ENCODE data around the gene MMP14. TPM values are rescaled to one million over a fixed set of nuclear protein-coding genes. Genes with fewer than 3 reads are reported as not detected.
"Not testable (repeated sequence)": the region's sequence is repeated elsewhere in the genome, so short reads cannot be mapped to it uniquely, and the experiment has no call there.

The MMP14 gene
- total RNA-seq = 10 to 100 TPM; 59.1 to 82.8 TPM

DNA sequence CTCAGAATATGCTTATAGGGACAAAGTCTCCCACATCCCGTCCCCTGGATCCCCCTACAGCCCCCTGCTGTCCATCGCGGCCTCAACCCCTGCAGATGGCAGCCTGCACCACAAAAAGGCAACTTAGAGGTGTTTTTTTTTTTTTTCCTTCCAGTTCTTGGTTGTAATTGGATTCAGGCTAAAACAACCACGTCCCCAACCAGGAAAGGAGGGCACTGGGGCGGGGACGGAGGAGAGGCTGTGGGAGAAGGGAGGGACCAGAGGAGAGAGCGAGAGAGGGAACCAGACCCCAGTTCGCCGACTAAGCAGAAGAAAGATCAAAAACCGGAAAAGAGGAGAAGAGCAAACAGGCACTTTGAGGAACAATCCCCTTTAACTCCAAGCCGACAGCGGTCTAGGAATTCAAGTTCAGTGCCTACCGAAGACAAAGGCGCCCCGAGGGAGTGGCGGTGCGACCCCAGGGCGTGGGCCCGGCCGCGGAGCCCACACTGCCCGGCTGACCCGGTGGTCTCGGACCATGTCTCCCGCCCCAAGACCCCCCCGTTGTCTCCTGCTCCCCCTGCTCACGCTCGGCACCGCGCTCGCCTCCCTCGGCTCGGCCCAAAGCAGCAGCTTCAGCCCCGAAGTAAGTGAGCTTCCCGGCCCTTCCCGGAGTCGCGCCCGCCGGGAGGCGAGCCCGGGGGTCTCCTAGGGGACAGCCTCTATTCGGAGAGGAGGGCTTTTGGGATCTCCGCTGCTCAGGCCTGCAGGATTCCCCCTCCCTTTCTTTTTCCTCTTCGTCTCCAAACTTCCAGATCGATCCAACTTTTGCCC, at the start of gene MMP14:
MMP14 (plus strand) TSS at position 285 of the 813 bp plus-strand sequence; CDS start at position 518, 233 bp downstream.
- TF ChIP-seq CTCF (IDR thresholded peaks at IDR 0.05) = no peak
- Histone ChIP-seq H3K4me1 (peaks cover 3% of the 10 kb centered on the region), H3K4me3 (peak within 1 kb of the TSS; percentile 76), H3K27ac (peak within 1 kb of the TSS; percentile 87), H3K27me3 (no peaks in the 10 kb centered on the region), H3K36me3 (peaks cover 3% of the 10 kb centered on the region), H3K9ac (ENCODE audit: low read depth in 2 of 2, low read length in 2 of 2) (peak within 1 kb of the TSS; percentile 94 to 96), H3K9me3 (no peaks in the 10 kb centered on the region)
- peak; percentile 84 for DNase-seq
- intact Hi-C loops (cut with DNase I) = no loop called here

DNA sequence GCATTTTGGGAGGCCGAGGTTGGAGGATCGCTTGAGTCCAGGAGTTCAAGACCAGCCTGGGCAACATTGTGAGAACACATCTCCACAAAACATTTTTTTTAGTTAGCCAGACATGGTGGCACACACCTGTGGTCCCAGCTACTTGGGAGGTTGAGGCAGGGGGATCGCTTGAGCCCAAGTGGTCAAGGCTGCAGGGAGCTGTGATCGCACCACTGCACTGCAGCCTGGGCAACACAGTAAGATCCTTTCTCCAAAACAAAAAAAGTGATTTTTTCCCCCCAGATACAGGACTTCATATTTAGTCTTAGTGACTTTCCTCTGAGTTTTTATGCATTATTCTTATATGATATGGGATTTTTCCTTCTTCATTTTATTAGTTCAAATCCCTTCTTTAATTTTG, 49.7 kb upstream of the MMP14 start:
- Histone ChIP-seq H3K9ac (ENCODE audit: low read depth in 2 of 2, low read length in 2 of 2) (no peak overlapping the region), H3K36me3 (no peaks in the 10 kb centered on the region), H3K9me3 (no peaks in the 10 kb centered on the region), H3K4me3 (no peak overlapping the region), H3K4me1 (no peaks in the 10 kb centered on the region), H3K27ac (no peak overlapping the region), H3K27me3 (no peaks in the 10 kb centered on the region)
- no peak for DNase-seq
- TF ChIP-seq CTCF (IDR thresholded peaks at IDR 0.05) = no peak
- intact Hi-C loops (cut with DNase I) = no loop called here

- no peaks in the 10 kb centered on the region for H3K36me3 ChIP-seq
- no peak for TF ChIP-seq CTCF (IDR thresholded peaks at IDR 0.05)
- H3K4me3 ChIP-seq = no peak overlapping the region
- no peaks in the 10 kb centered on the region for H3K9me3 ChIP-seq
- H3K27ac ChIP-seq = no peak overlapping the region
- no peak overlapping the region for H3K9ac ChIP-seq (ENCODE audit: low read depth in 2 of 2, low read length in 2 of 2)
- H3K4me1 ChIP-seq = no peaks in the 10 kb centered on the region
- intact Hi-C loops (cut with DNase I) = no loop called here
- DNase-seq = no peak
- no peaks in the 10 kb centered on the region for H3K27me3 ChIP-seq
Observed at GRCh38 chr14:22791301-22791700, 45.1 kb upstream of the MMP14 start.

DNA sequence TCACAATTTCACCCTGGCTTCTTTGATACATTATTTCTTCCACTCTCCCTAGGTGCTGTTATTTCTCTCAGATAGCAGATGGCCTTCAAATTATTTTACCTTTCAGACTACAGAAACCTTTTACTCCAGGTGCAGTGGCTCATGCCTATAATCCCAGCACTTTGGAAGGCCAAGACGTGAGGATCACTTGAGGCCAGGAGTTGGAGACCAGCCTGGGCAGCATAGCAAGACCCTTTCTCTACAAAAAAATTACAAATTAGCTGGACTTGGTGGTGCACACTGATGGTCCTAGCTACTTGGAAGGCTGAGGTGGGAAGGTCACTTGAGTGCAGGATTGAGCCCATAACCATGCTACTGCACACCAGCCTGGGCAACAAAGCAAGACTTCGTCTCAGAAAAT, 44.2 kb upstream of the MMP14 start:
- Histone ChIP-seq H3K36me3 (no peaks in the 10 kb centered on the region), H3K4me1 (no peaks in the 10 kb centered on the region), H3K9ac (ENCODE audit: low read depth in 2 of 2, low read length in 2 of 2) (no peak overlapping the region), H3K27me3 (no peaks in the 10 kb centered on the region), H3K4me3 (no peak overlapping the region), H3K9me3 (no peaks in the 10 kb centered on the region), H3K27ac (no peak overlapping the region)
- intact Hi-C loops (cut with DNase I) = no loop called here
- no peak for DNase-seq
- TF ChIP-seq CTCF (IDR thresholded peaks at IDR 0.05) = no peak

DNA sequence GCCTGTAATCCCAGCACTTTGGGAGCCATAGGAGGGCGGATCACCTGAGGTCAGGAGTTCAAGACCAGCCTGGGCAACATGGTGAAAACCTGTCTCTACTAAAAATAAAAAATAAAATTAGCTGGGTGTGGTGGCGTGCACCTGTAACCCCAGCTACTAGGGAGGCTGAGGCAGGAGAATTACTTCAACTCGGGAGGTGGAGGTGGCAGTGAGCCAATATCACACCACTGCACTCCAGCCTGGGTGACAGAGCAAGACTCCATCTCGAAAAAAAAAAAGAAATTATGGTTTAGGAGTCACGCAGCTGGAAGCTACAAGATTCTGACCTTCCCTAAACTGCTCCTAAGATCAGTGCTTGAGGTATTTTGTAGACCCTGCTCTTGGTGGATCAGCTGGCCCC, 42.8 kb upstream of the MMP14 start:
- H3K27me3 ChIP-seq; H3K9me3 ChIP-seq; H3K9ac ChIP-seq (ENCODE audit: low read depth in 2 of 2, low read length in 2 of 2); H3K27ac ChIP-seq; intact Hi-C loops (cut with DNase I); H3K4me1 ChIP-seq; H3K4me3 ChIP-seq; H3K36me3 ChIP-seq; DNase-seq: not testable (repeated sequence)

- no peaks in the 10 kb centered on the region for H3K9me3 ChIP-seq
- H3K4me1 ChIP-seq = no peaks in the 10 kb centered on the region
- H3K27me3 ChIP-seq = no peaks in the 10 kb centered on the region
- H3K9ac ChIP-seq (ENCODE audit: low read depth in 2 of 2, low read length in 2 of 2) = no peak overlapping the region
- DNase-seq = no peak
- no peak overlapping the region for H3K27ac ChIP-seq
- no peak for TF ChIP-seq CTCF (IDR thresholded peaks at IDR 0.05)
- intact Hi-C loops (cut with DNase I) = no loop called here
- H3K4me3 ChIP-seq = no peak overlapping the region
- no peaks in the 10 kb centered on the region for H3K36me3 ChIP-seq
Observed at GRCh38 chr14:22793976-22794375, 42.4 kb upstream of the MMP14 start.

Measured in colonic mucosa (tissue), 4 donors.